ENCODE measurements around the gene DYRK2. TPM values are rescaled to one million over a fixed set of nuclear protein-coding genes. Genes with fewer than 3 reads are reported as not detected.
A peak's percentile ranks its signal among the peaks of the same experiment; 100 is the strongest.

DYRK2 gene
- total RNA-seq, 1 donor: 20.7 TPM

- H3K4me3 ChIP-seq (ENCODE audit: low read depth, low read length): no peak overlapping the region
- DNase-seq (ENCODE audit: low read depth): no peak
- TF ChIP-seq CTCF (IDR thresholded peaks at IDR 0.05; ENCODE audit: insufficient read depth, low read depth, low read length): no peak
These were observed 17.1 kb downstream of the DYRK2 start for GRCh38 chr12:67665679-67666078.

DNA sequence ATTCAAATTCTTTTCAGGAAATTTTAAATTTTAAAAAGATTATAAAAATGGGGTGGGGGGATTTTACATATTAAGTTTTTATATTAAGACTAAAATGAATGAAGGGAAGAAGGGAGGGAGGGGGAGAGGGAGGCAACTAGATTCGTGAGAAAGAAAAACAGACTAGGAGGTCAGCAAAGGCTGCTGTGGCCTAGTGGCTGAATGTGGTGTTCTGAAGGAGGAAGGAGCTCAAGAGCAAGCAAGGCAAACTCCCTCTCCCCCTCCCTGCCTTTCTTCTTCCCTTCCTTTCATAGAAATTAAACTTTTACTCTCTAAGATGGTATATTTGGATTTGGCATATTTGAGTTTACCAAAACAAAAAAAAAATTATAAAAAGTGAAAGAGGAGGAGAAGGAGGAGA lies 18.1 kb downstream of the DYRK2 start:
- peak; percentile 6 for DNase-seq (ENCODE audit: low read depth)
- no peak overlapping the region for H3K4me3 ChIP-seq (ENCODE audit: low read depth, low read length)
- TF ChIP-seq CTCF (IDR thresholded peaks at IDR 0.05; ENCODE audit: insufficient read depth, low read depth, low read length): no peak

DNA sequence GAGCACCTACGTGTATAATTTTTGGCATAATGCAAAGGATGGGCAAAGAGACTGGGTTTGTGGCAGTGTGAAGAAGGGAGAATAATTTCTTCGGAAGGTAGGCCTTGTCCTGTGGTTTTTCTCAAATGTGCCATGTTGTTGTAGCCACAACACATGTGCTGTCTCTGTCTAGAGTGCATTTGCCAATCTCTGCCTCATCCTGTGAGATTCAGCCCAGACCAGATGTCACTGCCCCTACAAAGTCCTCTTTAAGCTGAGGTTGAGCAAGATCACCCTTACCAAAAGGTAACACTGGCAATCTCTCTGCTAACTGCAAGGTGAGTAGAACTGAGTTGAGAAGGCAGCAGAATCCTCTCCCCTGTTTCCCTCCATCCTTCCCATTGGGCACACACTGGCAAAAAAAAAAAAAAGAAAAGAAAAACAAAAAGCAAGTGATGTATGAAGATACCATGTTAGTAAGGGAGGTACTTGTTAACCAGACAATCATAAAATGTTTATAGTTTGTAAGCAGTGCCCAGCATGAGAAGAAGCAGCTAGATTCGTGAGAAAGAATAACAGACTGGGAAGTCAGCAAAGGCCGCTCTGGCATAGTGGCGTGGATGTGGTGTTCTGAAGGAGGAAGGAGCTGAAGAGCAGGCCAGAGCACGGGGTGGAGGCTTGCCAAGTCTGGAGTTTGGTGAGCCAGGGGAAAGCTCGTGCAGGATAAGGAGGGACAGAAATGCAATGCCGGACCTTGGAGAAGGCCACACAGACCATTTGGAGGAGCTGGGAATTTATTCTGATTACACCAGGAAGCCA lies 18.9 kb downstream of the DYRK2 start:
- H3K4me3 ChIP-seq (ENCODE audit: low read depth, low read length): no peak overlapping the region
- peak; percentile 34 for DNase-seq (ENCODE audit: low read depth)
- TF ChIP-seq CTCF (IDR thresholded peaks at IDR 0.05; ENCODE audit: insufficient read depth, low read depth, low read length): no peak

DNA sequence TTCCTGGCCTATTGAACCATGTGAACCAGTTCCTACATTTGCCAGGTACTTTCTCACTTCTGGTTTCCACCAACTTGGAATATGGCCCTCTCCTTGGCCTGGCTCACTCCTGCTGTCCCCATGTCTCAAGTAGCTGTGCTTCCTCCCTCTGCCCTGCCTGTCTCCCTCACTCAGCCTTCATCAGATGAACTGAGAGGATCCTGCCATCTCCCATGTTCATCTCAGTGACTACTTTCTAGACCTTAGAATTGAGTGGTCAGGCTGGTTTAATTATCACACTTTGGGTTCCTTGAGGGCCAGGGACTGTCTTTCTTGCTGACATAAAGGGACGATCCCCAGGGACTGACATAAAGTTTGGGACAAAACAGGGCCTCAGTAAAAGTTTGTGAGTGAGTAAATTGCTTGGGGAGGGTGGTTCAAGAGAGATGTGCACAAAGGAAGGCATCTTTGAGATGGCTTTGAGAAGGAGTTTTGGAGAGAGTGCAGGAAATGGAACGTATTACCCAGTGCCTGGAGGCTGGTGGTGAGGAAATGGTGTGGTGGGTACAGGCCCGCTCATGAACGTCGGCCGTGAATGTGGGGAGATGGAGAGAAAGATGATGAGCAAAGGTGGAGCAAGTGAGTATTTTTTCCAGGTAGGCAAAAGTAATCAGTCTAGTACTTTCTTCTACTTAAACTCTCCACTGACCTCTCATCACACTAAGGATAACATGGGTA lies 20.8 kb downstream of the DYRK2 start:
- TF ChIP-seq CTCF (IDR thresholded peaks at IDR 0.05; ENCODE audit: insufficient read depth, low read depth, low read length): no peak
- no peak overlapping the region for H3K4me3 ChIP-seq (ENCODE audit: low read depth, low read length)
- no peak for DNase-seq (ENCODE audit: low read depth)

DNA sequence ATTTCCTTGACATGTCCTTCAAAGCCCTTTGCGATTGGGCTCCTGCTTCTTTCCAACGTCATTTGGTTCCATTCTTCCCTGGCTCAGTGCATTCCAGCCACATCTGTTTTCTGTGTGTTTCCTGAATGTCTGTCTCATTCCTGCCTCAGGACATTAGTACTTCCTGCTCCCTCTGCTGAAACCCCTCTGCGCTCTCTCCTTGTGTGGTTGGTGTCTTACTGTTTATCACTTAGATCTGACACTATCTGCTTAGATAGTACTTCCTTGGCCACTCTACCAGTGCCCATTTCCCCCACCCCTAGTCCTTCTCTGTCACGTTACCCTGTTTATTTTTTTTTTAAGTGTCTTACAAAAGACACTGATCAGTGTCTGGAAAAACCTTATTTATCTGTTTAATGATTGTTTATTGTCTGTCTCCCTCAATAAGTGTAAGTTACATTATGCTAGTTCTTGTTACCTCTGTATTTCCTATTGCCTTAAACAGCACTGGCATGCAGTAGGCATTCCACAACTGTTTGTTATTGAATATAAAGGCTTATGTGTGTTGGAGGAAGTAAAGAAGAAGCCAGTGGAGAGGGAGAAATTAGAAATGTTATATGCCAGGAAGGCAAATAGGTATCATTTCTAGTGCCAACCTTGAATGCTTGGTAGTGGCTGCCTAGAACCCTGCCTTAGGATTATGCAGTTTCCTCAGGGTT lies 21.5 kb downstream of the DYRK2 start:
- peak; percentile 52 for DNase-seq (ENCODE audit: low read depth)
- no peak overlapping the region for H3K4me3 ChIP-seq (ENCODE audit: low read depth, low read length)

DNA sequence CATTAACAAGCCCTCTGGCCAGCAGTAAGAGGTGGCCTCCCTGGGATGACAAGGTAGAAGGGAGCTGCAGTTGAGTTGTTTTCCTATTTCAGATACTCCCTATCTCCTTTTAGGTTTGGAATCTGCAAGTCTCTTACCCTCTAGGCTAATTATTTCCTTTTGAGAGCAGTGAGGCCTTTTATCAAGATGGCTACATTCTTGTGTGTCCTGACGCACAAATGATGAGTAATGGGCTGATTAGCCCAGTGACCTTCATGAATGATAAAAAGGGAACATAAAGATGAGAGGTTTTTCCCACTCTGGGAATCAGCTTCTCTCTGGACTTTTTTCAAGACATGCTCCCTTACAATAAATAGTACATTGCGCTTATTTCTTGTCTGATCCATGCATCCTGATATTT lies 22.9 kb downstream of the DYRK2 start:
- TF ChIP-seq CTCF (IDR thresholded peaks at IDR 0.05; ENCODE audit: insufficient read depth, low read depth, low read length): no peak
- DNase-seq (ENCODE audit: low read depth): peak; percentile 95
- no peak overlapping the region for H3K4me3 ChIP-seq (ENCODE audit: low read depth, low read length)

More for the DNA sequence above, 21.5 kb downstream of the DYRK2 start:
- no peak for TF ChIP-seq CTCF (IDR thresholded peaks at IDR 0.05; ENCODE audit: insufficient read depth, low read depth, low read length)
